ENCODE data around the gene IRGQ. TPM values are rescaled to one million over a fixed set of nuclear protein-coding genes. Genes with fewer than 3 reads are reported as not detected.
"Not testable (repeated sequence)": the region's sequence is repeated elsewhere in the genome, so short reads cannot be mapped to it uniquely, and the experiment has no call there.

The IRGQ gene
- 10 to 100 TPM; 13.6 to 16.6 TPM for total RNA-seq

- H3K4me1 Mint-ChIP-seq (ENCODE audit: low read depth) = peaks cover 35% of the 10 kb centered on the region
- peak within 1 kb of the TSS; percentile 100 for H3K27ac Mint-ChIP-seq
- peak; percentile 84 to 87 for ATAC-seq (replicated peaks in 1 of 2)
- peak; percentile 100 for DNase-seq
- H3K4me3 Mint-ChIP-seq = peak within 1 kb of the TSS; percentile 98 to 99
- H3K9me3 Mint-ChIP-seq = no peaks in the 10 kb centered on the region
- H3K27me3 Mint-ChIP-seq (ENCODE audit: low read depth) = no peaks in the 10 kb centered on the region
- peaks cover 6 to 15% of the 10 kb centered on the region in 2 donors for H3K36me3 Mint-ChIP-seq (ENCODE audit: insufficient read depth in 2 of 2)
These were observed at the start of gene IRGQ, which contains the start of gene ZNF576 for GRCh38 chr19:43595999-43596841. Gene IRGQ, minus strand, starts transcription at chr19:43596134. Its CDS starts 796 bp downstream, at chr19:43595338. Gene ZNF576, plus strand, starts transcription at chr19:43596595. Its CDS starts 514 bp downstream, at chr19:43597109.

- Mint-ChIP-seq H3K27ac (no peak overlapping the region), H3K4me3 (no peak overlapping the region), H3K36me3 (ENCODE audit: insufficient read depth in 2 of 2) (peaks cover 2 to 4% of the 10 kb centered on the region in 2 donors), H3K9me3 (no peaks in the 10 kb centered on the region), H3K4me1 (ENCODE audit: low read depth) (peaks cover 8% of the 10 kb centered on the region), H3K27me3 (ENCODE audit: low read depth) (peaks cover 22% of the 10 kb centered on the region)
- DNase-seq = no peak
- ATAC-seq (replicated peaks in 1 of 2) = no peak
These were observed 48.2 kb upstream of the IRGQ start for GRCh38 chr19:43644181-43644580.

DNA sequence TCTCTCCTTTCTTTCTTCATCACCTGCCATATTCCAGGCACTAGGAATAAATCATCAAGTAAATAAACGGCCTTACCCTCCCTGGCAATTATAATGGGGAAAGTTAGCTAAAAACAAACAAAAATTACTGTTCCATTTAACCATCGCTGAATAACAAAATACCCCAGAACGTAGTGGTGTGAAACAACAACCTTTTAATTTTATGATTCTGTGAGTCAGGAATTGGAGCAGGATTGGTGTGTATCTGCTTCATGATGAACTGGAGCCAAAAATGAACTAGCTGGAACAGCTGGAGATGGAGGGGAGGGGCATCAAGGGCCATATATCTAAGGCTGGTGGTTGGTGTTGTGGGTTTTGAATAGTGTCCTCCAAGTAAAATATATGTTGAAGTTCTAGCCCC, 47.4 kb upstream of the IRGQ start:
- DNase-seq (no peak), ATAC-seq (replicated peaks in 1 of 2) (no peak)
- H3K27me3 Mint-ChIP-seq (ENCODE audit: low read depth) = peaks cover 30% of the 10 kb centered on the region
- no peak overlapping the region for H3K4me3 Mint-ChIP-seq
- no peaks in the 10 kb centered on the region for H3K9me3 Mint-ChIP-seq
- no peak overlapping the region for H3K27ac Mint-ChIP-seq
- H3K36me3 Mint-ChIP-seq (ENCODE audit: insufficient read depth in 2 of 2) = peaks cover 6% of the 10 kb centered on the region in 2 donors
- H3K4me1 Mint-ChIP-seq (ENCODE audit: low read depth) = peaks cover 15% of the 10 kb centered on the region

DNA sequence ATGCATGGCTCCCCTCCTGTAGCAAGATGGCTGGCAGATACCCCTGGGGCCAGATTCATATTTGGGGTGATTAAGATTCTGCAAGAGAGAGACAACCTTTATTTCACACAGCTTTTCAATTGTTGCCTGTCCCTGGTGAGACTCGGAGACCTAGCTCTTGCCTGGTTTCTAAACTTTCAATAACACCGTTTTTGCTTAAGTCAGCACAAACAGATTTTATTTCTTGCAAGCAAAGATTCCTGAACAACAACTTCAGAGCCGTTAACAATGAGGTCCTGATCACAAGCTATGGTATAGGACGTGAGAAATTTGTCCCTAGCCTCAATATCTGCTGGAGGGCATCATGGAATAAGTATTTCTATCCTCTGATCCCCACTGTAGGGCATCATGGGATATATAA, 46.6 kb upstream of the IRGQ start:
- DNase-seq (no peak), ATAC-seq (replicated peaks in 1 of 2) (no peak)
- H3K27ac Mint-ChIP-seq = no peak overlapping the region
- H3K9me3 Mint-ChIP-seq = no peaks in the 10 kb centered on the region
- H3K4me3 Mint-ChIP-seq = no peak overlapping the region
- peaks cover 38% of the 10 kb centered on the region for H3K27me3 Mint-ChIP-seq (ENCODE audit: low read depth)
- peaks cover 6% of the 10 kb centered on the region in 2 donors for H3K36me3 Mint-ChIP-seq (ENCODE audit: insufficient read depth in 2 of 2)
- H3K4me1 Mint-ChIP-seq (ENCODE audit: low read depth) = peaks cover 15% of the 10 kb centered on the region

- Mint-ChIP-seq H3K36me3 (ENCODE audit: insufficient read depth in 2 of 2) (peaks cover 6% of the 10 kb centered on the region in 2 donors), H3K9me3 (no peaks in the 10 kb centered on the region), H3K27me3 (ENCODE audit: low read depth) (peaks cover 46% of the 10 kb centered on the region), H3K4me1 (ENCODE audit: low read depth) (peaks cover 15% of the 10 kb centered on the region), H3K4me3 (peak overlapping the region; percentile 29 to 81), H3K27ac (no peak overlapping the region)
- DNase-seq (no peak), ATAC-seq (replicated peaks in 1 of 2) (no peak)
These were observed 45.4 kb upstream of the IRGQ start for GRCh38 chr19:43641333-43641732.

- no peaks in the 10 kb centered on the region for H3K9me3 Mint-ChIP-seq
- peaks cover 46% of the 10 kb centered on the region for H3K27me3 Mint-ChIP-seq (ENCODE audit: low read depth)
- H3K4me3 Mint-ChIP-seq = peak overlapping the region; percentile 78 to 81
- no peak for ATAC-seq (replicated peaks in 1 of 2)
- H3K27ac Mint-ChIP-seq = no peak overlapping the region
- H3K36me3 Mint-ChIP-seq (ENCODE audit: insufficient read depth in 2 of 2) = peaks cover 6% of the 10 kb centered on the region in 2 donors
- peaks cover 15% of the 10 kb centered on the region for H3K4me1 Mint-ChIP-seq (ENCODE audit: low read depth)
- no peak for DNase-seq
These were observed 44.5 kb upstream of the IRGQ start for GRCh38 chr19:43640424-43640757.

DNA sequence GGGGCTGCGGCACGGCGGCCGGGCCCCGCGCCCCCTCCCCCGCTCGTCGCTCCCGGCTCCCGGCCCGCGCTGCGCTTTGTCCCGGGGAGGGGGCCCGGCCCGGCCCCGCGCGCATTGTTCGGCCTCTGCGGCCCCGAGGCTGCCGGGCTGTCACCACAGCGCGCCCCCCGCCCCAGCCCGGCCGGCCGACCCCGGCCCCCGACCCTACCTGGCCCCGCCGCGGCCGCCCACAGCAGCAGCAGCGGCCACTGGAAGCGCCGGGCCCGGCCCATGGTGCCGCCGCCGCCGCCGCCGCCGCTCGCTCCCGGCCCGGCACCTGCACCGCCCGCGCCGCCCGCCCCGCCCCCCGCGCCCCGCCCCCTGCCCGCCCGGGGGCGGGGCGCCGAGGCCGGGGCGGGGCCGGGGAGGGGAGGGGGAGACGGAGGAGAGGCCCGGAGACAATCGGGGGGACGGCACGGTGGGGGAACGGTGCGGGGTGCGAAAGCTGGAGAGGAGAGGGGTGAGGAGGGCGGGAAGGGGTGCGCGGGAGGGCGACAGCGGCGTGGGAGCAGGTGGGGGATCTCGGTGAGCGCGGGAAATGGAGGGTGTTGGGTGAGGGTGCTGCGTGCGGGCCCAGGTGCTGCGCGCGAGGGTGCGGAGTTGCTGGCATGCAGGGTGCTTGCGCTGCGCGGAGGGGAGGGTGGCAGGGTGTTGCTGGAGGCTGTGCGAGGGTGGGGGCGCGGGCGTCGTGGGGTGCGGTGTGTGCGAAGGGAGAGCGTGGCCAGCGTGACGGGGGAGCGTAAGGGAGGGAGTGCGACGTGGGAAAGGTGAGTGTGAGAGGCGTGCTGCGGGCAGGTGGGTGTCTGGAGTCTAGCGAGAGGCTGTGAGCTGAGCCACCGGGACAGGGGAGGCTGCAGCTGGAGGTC, 43.8 kb upstream of the IRGQ start, which contains the start of gene CADM4:
CADM4 (minus strand) TSS at position 332 of the 905 bp plus-strand sequence; CDS start at position 272, 60 bp downstream.
- Mint-ChIP-seq H3K9me3 (no peaks in the 10 kb centered on the region), H3K27ac (no peak within 1 kb of the TSS), H3K36me3 (ENCODE audit: insufficient read depth in 2 of 2) (peaks cover 6% of the 10 kb centered on the region in 2 donors), H3K27me3 (ENCODE audit: low read depth) (peaks cover 46% of the 10 kb centered on the region), H3K4me1 (ENCODE audit: low read depth) (peaks cover 15% of the 10 kb centered on the region), H3K4me3 (peak within 1 kb of the TSS; percentile 78 to 91)
- peak; percentile 44 to 51 for DNase-seq
- peak; percentile 85 to 88 for ATAC-seq (replicated peaks in 1 of 2)

- H3K4me3 Mint-ChIP-seq = peak overlapping the region; percentile 77 to 91
- peaks cover 15% of the 10 kb centered on the region for H3K4me1 Mint-ChIP-seq (ENCODE audit: low read depth)
- H3K27me3 Mint-ChIP-seq (ENCODE audit: low read depth) = peaks cover 46% of the 10 kb centered on the region
- peaks cover 6% of the 10 kb centered on the region in 2 donors for H3K36me3 Mint-ChIP-seq (ENCODE audit: insufficient read depth in 2 of 2)
- no peaks in the 10 kb centered on the region for H3K9me3 Mint-ChIP-seq
- DNase-seq (no peak), ATAC-seq (replicated peaks in 1 of 2) (no peak)
- no peak overlapping the region for H3K27ac Mint-ChIP-seq
These were observed 43.1 kb upstream of the IRGQ start for GRCh38 chr19:43638995-43639518.

DNA sequence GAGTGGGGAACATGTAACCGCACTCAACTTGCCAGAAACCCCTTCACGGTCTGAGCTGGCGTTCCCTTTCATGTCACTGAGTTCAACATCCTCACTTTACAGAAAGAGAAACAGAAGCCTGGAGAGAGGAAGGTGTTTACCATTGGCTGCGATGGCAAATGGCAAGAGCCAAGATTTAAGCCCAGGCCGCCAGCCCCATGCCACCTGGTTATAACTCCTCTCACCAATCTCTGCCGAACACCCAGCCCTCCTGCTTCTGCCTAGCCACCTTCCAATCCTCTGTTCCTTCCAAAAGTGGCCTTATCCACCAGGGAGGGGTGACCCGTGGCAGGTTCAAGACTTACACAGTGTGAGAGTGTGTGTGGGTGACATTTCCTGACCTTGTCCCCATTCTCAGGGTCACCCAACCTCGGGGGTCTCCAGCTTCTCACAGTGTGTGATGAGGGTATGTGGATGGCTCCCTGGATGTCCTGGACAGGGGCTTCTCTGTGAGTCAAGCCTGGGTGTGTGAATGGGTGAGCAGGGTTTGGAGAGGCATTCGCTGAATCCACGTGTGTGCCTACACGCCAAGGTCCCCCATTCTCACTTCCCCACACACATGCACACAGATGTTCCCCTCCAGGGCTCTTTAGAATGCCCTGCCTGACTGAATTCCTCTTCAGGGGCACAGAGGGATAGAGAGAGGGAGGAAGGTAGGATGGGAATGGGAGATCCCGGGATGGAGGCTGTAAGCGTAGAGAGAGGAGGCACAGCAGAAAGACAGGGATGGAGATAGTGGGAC, 42.5 kb upstream of the IRGQ start:
- peak overlapping the region; percentile 77 to 91 for H3K4me3 Mint-ChIP-seq
- no peak for ATAC-seq (replicated peaks in 1 of 2)
- H3K27me3 Mint-ChIP-seq (ENCODE audit: low read depth) = peaks cover 46% of the 10 kb centered on the region
- peaks cover 15% of the 10 kb centered on the region for H3K4me1 Mint-ChIP-seq (ENCODE audit: low read depth)
- H3K27ac Mint-ChIP-seq = no peak overlapping the region
- H3K9me3 Mint-ChIP-seq = no peaks in the 10 kb centered on the region
- H3K36me3 Mint-ChIP-seq (ENCODE audit: insufficient read depth in 2 of 2) = peaks cover 6% of the 10 kb centered on the region in 2 donors
- DNase-seq = no peak

DNA sequence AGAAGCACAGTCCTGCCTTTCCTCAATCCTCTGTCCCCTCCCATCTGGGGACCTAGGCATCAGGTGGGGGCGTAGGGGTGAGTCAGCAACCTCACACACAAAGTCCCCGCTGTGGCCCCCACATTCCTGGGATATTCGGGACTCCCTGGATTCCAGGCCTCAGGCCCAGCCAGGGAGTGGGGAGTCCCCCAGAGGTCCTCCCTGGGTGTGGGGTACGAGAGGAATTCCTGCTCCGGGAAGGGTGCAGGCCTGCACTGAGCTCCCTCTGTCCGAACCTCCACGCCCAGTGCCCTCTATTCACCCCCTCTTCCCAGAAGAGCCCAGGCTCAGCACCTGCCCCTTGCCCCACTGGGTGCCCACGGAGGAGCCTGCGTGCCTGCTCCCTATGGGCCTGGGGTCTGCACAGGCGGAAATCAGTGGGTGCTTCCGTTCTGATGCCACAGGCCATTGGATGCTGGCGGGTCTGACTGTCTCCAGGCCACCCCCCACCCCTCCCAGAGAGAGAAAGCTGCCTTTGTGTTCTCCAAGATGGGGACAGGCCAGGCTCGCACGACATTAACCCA, 40.3 kb upstream of the IRGQ start:
- Mint-ChIP-seq H3K27me3 (ENCODE audit: low read depth) (peaks cover 40% of the 10 kb centered on the region), H3K27ac (no peak overlapping the region), H3K9me3 (no peaks in the 10 kb centered on the region), H3K4me3 (no peak overlapping the region), H3K36me3 (ENCODE audit: insufficient read depth in 2 of 2) (peaks cover 4 to 6% of the 10 kb centered on the region in 2 donors), H3K4me1 (ENCODE audit: low read depth) (peaks cover 15% of the 10 kb centered on the region)
- no peak for ATAC-seq (replicated peaks in 1 of 2)
- no peak for DNase-seq

- not testable (repeated sequence) for H3K27ac Mint-ChIP-seq; H3K36me3 Mint-ChIP-seq (ENCODE audit: insufficient read depth in 2 of 2); ATAC-seq (replicated peaks in 1 of 2); DNase-seq; H3K9me3 Mint-ChIP-seq; H3K4me3 Mint-ChIP-seq
- Mint-ChIP-seq H3K4me1 (ENCODE audit: low read depth) (peaks cover 13% of the 10 kb centered on the region), H3K27me3 (ENCODE audit: low read depth) (peaks cover 34% of the 10 kb centered on the region)
These were observed 39.6 kb upstream of the IRGQ start for GRCh38 chr19:43635561-43635940.

Data from activated T-cell treated with anti-CD3 and anti-CD28 coated beads, Interleukin-2, amount 50 U/mL, for 72 hours (primary cell).